Measurements from ENCODE around the gene FOXP2.

DNA sequence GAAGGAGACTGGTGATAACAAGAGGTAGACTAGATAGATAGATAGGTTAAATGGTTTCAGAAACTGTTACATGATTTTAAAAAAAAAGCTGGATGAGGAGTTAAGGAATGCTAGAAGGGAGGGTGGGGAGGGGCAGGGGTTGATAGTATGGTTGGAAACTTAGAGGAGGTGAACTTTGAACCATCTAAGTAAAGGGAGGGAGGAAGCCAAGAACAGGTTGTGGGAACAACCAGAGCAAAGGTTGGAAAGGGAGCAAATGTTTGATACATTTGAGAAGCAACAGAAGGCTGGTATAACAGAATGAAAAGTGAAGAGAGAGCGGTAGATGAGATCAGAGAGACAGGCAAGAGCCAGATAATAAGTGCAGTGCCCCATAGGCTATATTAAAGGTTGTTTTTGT is 224.8 kb downstream of the FOXP2 start:
- TF ChIP-seq CTCF (IDR thresholded peaks at IDR 0.05) (no peak), POLR2A (IDR thresholded peaks at IDR 0.05) (no peak), POLR2AphosphoS5 (IDR thresholded peaks at IDR 0.05) (no peak)

Measured in gastroesophageal sphincter (tissue), 3 donors.